IPS DF 4.7 (cell line): ENCODE data around the gene KIAA0319L.

Experiments
- DNase-seq: peaks from one replicate; pipeline ENCODE4 v3.0.0-alpha.2; 2013; ENCODE audit warnings: low spot score; ENCODE audit errors: extremely low read depth

KIAA0319L gene

DNA sequence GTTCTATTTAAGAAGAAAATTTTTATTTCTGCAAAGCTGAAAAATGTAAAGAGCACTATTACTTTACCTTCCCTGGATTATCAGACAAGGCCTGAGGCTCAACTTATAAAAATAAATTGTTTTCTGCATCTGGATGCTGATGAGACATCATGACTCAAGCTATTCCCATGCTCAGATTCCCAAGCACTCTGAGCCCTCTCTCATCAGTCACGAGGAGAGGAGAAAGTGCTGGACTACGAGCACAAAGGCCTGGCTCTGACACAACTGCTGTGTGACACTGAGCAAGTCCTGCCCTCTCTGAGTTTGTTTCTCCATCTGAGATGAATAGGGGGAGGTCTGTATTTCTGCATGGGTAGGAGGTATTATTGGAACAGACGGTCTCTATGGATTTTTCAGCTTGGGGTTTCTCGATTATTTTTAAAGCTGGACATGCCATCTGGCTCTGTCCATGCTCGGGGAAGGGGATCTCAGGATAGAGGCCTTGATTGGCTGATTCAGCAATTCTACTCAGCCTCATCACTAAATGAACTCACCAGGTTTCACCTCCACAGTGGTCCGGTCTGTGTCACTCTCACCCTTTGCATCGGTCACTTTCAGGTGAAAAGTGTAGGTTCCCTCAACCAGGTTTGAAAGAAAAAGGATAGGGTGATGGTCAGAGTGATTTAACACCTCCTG, 107.7 kb downstream of the KIAA0319L start:
- no peak for DNase-seq

DNA sequence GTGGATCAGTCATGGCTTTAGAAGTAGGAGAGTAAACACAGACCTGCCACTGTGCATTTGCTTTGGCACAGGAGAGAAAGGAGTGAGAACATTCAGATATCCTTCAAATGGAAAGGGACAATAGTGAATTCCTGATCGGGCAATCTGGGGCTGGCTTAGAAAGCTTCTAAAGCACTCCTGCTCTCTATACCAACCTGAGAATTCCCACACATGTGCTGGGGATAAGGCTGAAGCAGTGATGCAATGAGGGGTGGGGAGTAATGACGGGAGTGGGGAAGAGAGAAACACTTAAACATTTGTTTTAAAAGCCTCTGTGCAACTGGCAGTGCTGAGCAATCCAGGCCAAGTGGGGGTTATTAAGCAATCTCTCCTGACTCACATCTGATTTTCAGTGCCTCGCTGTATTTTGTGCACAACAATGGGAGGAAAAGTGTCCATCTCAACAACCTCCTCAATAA, 108.8 kb downstream of the KIAA0319L start:
- no peak for DNase-seq

DNA sequence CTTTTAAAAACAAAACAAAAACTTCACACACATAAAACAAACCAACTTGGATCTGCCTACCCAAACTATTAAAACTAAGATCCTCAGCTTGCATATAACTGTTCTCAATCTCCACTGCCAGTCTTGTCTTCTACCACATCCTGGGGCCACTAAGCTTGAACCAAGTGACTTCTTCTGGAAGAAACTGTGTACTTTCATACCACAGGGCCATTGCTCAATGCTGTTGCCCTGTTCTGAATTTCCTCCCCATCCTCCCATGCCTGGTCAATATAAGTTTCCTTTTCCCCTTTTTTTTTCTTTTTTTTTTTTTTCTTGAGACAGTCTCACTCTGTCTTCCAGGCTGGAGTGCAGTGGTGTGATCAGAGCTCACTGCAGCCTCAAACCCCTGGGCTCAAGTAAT, 109.9 kb downstream of the KIAA0319L start:
- DNase-seq = no peak

DNA sequence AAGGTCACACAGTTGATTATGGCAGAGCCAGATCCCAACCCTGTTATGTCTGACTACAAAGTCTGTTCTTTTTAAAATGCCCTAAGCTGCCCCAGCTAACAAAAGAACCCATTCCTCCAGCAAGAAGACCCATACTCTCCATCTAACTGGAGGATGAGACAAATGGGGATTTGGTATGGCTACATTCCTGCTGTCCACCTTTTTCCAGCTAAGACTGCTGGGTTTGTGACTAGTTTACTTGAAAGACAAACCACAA, 112.8 kb downstream of the KIAA0319L start:
- DNase-seq = no peak

DNA sequence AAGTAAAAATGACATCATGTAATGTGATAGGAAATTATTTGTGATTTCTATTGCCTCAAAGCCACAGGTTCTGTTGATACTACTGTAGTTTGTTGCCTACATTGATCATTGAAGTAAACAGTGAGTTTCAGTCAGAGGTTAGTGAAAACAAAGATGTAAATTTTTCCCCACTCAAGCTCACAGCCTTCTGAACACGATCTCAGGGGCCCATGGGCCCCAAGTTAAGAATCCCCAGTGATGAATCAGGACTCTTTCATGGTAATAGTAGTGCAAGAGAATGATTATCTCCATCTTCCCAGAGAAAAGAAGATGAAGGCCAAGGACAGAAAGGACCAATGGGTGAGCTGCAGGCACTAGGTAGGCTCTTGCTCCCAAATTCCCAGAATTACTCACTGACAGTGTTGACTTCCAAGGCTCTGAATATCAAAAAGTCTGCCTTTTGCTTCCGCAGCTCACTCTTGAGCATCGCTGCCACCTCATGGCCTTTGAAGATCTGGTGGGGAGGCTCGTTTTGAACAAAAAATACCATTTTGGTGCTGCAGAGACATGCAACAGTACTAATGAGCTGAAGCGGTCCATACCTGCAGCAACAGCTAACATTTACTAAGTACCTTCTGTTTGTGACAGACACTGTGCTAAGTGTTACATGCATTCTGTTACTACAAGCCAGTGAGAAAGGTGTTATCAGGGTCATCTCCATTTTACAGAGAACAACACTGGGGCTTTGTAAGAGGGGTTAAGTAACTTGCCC, 113.3 kb downstream of the KIAA0319L start:
- no peak for DNase-seq

DNA sequence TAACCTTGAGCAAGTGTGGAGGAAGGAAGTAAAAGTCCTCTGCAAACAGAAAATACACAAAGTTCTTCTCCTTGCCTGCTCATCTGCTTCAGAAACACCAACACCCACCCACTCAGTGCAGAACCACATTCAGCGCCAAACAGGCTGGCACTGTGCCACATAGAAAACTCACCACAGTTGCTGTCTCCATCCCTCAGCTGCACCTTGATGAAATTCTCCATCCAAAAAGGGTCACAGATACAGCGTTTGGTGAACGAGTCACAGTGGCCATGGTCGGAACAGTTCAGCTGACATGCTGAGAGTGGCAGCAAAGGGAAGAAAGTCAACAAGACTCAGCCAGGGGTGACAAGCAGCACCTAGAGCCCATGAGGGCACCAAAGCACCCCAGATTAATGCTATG, 114.5 kb downstream of the KIAA0319L start:
- DNase-seq = no peak

DNA sequence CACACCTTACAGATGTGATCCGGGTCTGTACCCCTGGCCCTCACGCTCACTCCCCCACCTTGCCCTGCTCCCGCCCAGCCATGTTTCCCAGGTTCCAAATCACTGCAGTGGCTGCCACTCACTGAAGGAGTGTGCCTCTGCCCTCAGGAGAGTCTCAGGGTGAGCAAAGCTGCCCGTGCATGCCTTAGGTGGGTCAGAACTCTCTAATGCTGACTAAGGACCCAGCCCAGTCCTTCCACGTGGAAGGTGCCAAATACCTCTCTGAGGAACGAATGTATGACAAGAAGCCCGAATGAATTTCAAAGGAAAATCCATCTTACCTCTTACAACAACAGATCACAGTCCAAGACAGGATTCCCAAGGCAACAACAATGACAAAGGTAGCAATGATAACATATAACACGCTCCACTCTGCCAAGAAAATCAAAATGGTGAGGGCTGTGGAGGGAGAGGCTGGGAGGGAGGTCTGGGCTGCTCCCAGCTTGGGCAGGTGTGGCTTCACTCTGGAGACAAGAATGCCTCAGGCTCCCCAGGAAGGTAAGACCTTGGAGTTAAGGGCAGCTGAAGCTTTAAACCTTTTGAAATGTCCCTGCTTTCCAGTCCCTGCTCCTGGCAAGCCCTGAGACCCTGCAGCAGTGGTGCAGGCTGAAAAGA, 115.2 kb downstream of the KIAA0319L start:
- no peak for DNase-seq

DNA sequence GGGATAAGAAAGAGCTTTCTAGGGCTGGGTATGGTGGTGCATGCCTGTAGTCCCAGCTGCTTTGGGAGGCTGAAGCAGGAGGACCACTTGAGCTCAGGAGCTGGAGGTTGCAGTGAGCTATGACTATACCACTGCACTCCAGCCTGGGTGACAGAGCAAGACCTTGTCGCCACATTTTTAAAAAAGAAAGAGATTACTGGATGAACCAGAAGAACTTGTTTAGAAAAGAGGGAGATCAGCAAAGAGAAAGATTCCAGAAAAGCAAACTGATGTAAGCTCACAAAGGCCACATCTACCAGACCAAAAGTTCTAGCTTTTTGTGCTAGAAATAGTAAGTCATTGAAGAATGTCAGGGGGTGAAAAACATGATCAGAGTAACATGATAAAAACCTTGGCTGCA, 117.6 kb downstream of the KIAA0319L start:
- no peak for DNase-seq

DNA sequence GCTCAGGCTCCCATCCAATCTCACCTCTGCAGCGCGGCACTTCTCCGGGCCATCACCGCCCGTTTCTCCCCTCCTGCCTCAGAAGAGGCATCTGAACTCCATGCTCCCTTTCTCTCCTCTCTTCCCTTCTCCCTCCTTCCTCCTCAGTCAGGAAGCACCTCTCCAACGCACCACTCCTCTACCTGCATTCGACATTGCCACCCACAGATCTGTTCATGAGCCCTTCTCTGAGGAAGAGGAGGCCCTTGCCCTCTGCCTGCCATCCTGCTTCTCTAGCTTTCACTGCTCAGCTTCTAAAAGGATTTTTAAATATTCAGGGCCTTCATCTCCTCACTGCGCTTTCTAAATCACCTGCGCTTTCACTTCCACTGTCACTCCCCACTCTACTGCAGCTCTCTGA, 120.0 kb downstream of the KIAA0319L start:
- no peak for DNase-seq

DNA sequence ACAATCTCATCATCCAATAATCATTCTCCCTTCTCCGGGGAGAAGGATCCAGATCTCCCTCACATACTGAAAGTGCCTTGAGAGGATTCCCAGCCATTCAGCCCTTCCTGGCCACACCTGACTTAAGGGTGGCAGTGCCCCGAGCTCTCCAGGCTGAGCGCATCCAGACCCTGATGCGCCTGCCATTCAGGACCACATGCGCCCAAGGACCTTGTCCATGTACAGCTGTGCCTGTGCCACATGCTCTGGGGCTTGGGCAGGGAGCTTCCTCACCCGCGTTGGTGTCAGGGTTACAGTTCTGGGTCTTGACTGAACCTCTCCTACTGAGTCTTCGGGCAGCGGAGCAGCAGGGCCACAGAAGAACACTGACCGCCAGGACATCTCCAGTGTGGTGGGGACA, 121.1 kb downstream of the KIAA0319L start:
- DNase-seq = no peak

DNA sequence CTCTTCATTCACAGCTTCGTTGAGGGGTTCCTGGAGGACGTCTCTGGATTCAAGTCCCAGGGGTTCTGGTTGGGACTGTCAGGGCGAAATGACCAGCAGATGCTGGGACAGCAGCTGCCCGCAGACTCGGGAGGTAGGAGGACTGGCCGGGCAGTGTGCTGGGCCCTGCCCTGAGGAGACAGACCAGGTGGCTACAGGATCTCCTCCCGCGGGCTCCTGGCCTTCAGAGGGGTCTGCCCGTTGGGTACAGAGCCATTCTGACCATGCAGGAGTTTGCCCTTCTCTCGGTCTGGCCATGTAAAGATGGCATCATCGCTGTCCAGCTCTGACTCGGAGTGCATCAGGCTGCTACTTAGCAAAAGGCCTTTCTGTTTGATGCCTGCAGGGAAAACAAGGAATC, 122.5 kb downstream of the KIAA0319L start:
- DNase-seq = no peak

DNA sequence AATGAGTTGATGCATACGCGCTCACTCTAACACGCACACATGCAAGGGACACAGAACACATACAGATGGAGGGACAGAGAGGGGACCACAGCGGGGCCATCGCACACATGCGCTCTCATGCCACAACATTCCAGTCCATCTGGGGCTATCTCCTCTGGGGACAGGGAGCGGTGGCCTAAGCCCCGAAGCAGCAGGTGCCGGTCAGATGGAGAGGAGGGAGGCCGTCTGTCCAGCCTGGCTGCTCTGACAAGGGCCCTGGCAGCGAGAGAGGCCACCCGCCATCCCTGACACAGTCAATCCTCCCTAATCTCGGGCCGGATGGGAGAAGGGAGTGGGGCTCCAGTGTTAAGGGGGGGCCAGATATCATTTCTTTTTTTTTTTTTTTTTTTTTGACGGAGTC, 123.5 kb downstream of the KIAA0319L start:
- no peak for DNase-seq

DNA sequence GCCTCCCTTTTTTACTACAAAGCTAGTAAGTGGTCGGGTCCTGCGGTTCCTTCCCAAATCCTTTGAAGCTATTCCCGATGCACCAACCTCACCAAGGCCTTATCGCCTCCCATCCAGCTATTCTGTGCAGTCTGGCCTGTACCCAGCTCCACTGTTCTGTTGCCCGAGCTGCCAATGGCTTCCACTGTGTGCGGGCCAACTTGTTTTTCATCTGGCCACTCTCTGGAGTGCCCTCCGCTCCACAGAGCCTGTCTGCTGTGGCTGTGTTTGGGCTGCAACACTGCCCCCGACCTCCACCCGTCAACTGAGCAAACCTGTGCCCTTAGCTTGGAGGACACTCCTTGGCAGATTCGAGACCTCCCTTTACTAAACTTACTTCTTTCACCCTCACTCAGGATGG, 125.0 kb downstream of the KIAA0319L start:
- DNase-seq = no peak

DNA sequence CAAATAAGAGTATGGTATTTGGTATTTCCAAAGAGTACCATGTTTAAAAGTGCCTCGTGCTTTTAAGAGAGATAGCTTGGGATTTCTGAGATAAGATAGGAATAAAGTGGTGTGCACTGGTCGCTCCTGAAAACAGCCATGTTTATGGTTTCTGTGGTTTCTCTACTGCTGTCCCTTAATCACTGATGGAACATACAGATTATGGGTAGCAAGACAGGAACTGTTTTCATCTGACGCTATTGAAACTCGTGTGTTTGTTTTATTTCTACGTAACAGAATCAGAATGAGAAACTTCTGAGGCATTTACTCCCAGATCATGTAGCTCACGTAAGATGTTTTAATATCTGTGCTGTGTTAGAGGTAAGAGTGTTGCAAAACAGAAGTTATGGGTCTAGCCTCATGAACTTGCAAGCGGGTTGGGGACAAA, 126.0 kb downstream of the KIAA0319L start:
- DNase-seq = no peak

DNA sequence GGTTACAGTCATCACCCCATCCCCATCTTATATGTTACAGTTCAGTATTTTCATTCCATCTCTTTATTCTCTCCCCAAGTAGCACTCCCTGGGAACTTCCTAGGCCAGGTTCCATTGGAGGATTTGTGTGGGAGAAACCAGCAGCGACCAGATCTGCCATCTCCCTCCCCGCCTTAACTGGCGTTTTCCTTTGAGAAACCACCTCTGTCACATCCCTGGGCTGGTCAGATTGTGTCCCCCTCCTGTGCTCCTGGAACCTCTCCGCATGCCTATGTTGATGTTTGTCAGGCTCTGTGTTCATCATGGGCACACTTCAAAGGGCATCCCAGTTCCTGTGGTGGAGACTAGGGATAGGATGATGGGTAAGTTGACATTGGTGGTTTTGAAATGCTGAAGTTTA, 126.4 kb downstream of the KIAA0319L start:
- DNase-seq = no peak

DNA sequence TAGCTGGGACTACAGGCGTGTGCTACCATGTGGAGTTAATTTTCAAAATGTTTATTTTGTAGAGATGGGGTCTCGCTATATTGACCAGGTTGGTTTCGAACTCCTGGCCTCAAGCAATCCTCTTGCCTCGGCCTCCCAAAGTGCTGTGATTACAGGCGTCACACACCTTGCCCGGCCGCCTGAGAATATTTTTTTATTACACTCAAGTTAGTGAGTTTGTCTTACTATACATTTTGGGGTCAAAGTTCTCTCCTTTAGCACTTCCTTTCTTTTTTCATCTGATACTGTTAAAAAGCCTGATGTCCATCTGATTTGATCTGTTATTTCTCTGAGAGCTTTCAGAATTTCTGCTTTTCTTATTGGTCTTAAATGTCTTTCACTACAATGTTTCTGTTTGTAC, 128.8 kb downstream of the KIAA0319L start:
- no peak for DNase-seq

DNA sequence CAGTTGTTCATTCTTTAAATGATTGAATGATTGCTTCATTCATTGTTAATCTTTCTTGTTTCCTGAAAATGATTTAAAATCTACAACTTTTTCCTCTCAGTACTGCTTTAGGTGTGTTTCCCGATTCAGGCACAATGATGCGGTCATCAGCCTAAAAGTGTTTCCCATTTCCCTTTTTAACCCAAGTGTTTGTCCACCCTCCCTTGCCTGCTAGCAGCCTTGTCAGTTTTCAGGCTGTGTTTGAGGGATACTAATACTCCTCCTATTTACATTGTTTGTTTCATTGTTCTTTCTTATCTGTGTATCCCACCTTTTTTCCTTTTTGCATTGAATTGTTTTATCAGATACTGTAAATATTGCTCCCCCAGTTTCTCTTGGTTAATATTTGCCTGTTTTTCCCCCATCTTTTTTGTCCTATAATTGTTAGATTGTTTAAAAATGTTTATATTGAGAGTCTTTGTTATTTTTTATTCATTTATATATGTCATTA, 131.1 kb downstream of the KIAA0319L start:
- DNase-seq = no peak

DNA sequence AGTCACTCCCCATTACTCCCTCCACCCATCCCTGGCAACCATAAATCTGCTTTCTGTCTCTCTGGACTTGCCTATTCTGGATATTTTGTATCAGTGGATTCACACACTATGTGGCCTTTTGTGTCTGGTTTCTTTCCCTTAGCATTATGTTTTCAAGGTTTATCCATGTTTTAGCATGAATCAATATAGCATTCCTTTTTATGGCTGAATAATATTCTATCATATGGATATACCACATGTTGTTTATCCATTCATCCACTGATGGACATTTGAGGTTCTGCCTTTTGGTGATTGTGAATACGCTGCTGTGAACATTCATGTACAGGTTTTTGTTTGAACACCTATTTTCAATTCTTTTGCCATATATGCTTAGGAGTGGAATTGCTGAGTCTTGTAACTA, 148.3 kb downstream of the KIAA0319L start:
- DNase-seq = no peak

DNA sequence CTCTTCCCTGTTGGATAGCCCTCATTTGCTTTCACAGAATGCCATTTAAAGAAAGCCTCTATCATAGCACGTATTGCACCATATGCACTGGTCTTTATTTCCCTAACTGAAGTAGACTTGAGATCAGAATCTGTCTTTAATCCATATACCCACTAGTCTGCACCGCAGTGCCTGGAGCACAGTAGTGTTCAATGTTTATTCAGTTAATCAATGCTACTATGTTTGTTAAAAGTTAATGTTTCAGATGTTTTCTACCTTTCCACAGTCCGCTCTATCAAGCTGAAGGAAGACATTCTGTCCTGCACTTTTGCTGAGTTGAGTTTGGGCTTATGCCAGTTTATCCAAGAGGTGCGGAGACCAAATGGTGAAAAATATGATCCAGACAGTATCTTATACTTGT, 149.5 kb downstream of the KIAA0319L start:
- DNase-seq = no peak

DNA sequence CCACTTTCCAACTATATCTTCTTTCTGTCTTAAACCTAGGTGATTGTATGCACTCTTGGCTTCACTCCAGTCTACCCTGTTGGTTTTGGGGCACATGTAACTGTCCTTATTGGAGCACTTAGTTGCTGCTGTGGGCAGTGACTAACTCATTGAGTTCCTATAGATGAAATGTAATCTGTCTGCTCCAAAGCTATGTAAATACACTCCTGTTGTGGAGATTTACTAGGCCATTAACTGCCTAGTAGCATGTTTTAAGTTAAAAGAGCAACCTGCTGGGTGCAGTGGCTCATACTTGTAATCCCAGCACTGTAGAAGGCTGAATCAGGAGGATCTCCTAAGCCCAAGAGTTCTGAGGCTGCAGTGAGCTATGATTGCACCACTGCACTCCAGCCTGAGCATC, 151.1 kb downstream of the KIAA0319L start:
- DNase-seq = no peak

DNA sequence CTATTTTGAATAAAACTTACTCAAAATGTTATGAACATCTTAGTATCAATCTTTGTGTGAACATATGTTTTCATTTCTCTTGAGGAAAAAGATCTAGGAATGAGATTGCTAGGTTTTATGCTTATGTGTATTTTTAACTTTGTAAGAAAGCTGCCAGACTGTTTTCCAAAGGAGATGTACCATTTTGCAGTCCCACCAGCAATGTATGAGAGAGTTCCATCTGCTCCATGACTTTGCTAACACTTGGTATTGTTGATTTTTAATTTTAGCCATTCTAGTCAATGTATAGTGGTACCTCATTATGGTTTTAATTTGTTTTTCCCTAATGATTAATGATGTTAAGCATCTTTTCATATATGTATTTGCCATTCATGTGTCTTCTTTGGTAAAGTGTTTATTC, 156.2 kb downstream of the KIAA0319L start:
- DNase-seq = no peak

DNA sequence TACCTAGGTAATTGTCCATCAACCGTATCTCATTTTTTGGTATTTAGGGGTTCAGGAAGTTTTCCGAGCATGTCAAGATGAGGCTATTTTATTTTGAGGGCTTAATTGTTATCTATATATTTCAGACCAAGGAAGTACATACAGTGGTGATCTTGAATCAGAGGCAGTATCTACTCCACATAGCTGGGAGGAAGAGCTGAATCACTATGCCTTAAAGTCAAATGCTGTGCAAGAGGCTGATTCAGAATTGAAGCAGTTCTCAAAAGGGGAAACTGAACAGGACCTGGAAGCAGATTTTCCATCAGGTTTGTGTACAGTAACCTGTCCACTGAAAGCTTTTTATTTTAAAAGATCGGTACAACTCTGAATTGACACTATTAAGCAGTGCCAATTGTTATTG, 158.5 kb downstream of the KIAA0319L start:
- no peak for DNase-seq

DNA sequence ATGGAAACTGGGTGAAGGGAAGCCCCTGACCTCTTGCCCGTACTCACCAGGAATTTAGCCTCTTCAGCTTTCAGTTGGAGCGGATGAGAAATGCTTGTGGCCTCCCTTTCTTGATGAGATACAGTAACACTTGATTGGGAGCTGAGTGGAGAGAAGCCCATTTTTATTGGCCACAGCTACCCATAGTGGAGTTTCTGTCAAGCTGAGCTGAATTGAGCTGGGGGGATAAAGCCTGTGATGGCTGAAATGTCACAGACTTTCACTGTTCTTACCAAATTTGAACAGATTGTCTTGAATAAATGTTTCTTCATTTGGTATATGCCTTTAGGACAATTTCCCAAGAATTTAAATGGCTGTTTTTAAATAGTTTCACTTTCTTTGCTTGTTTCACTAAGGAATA, 162.8 kb downstream of the KIAA0319L start:
- no peak for DNase-seq
